PC-3 (cell line): Measurements from ENCODE around the gene VSIG8. TPM values are rescaled to one million over a fixed set of nuclear protein-coding genes. Genes with fewer than 3 reads are reported as not detected.
A peak's percentile ranks its signal among the peaks of the same experiment; 100 is the strongest.
"Not testable (repeated sequence)": the region's sequence is repeated elsewhere in the genome, so short reads cannot be mapped to it uniquely, and the experiment has no call there.

Source experiments
- ATAC-seq: fragments of 200-7000 bp; cut with Tn5 transposase; 2 replicates; pipeline ENCODE4 v1.9.1; 2020; ENCODE audit warnings: mild to moderate bottlenecking, moderate library complexity
- BruUV-seq: library from RNA; stranded (reverse); fragments of 400-500 nt; replicated peaks from 2 replicates; lab custom pipeline; 2021; lab: Mats Ljungman, UMichigan
- CTCF ChIA-PET: fragments of 300-600 bp; sonication (Branson Sonifier 250); formaldehyde crosslinking; loops from one replicate; lab custom pipeline; 2022; ENCODE audit warnings: antibody characterized with exemption; lab: Charles Lee
- POLR2A ChIA-PET: fragments of 300-600 bp; sonication (Branson Sonifier 250); formaldehyde crosslinking; loops from one replicate; lab custom pipeline; 2022; ENCODE audit warnings: antibody characterized with exemption; ENCODE audit not compliant: unreplicated experiment; lab: Charles Lee
- DNase-seq: peaks from one replicate; pipeline ENCODE4 v3.0.0-alpha.2; 2015
- H2AFZ ChIP-seq: fragments of 300-600 bp; sonication (generic); 2 replicates; pipeline ENCODE4 v1.6.0; 2016; ENCODE audit warnings: antibody characterized with exemption, low read length
- H3F3A ChIP-seq: fragments of 300-600 bp; sonication (generic); one replicate; pipeline ENCODE4 v1.6.0; 2017; ENCODE audit warnings: antibody characterized with exemption, low read length, control low read depth, mild to moderate bottlenecking; ENCODE audit not compliant: unreplicated experiment
- H3K27ac ChIP-seq: fragments of 300-600 bp; sonication (generic); 2 replicates; pipeline ENCODE4 v1.5.1; 2016; ENCODE audit warnings: mild to moderate bottlenecking, low read length
- H3K27me3 ChIP-seq: fragments of 300-600 bp; sonication (generic); 2 replicates; pipeline ENCODE4 v1.6.1; 2016; ENCODE audit warnings: low read length, mixed read lengths
- H3K36me3 ChIP-seq: fragments of 300-600 bp; sonication (generic); 2 replicates; pipeline ENCODE4 v1.6.1; 2016; ENCODE audit warnings: low read depth, mixed run types, low read length, mixed read lengths
- H3K4me1 ChIP-seq: fragments of 300-600 bp; sonication (generic); 2 replicates; pipeline ENCODE4 v1.5.1; 2016; ENCODE audit warnings: low read length; ENCODE audit not compliant: insufficient read depth
- H3K4me2 ChIP-seq: fragments of 300-600 bp; sonication (generic); 2 replicates; pipeline ENCODE4 v1.6.0; 2016; ENCODE audit warnings: low read length
- H3K4me3 ChIP-seq: fragments of 300-600 bp; sonication (generic); 2 replicates; pipeline ENCODE4 v1.5.1; 2016; ENCODE audit warnings: mild to moderate bottlenecking, low read length, mixed read lengths
- H3K79me2 ChIP-seq: fragments of 300-600 bp; sonication (generic); 2 replicates; pipeline ENCODE4 v1.6.1; 2017; ENCODE audit warnings: low read length, mixed read lengths
- H3K9ac ChIP-seq: fragments of 300-600 bp; sonication (generic); 2 replicates; pipeline ENCODE4 v1.6.0; 2016; ENCODE audit warnings: mild to moderate bottlenecking, low read length
- H3K9me2 ChIP-seq: fragments of 300-600 bp; sonication (generic); replicated peaks from 2 replicates; pipeline ENCODE4 v1.6.1; 2016; ENCODE audit warnings: mixed run types, low read length, mixed read lengths
- H3K9me3 ChIP-seq: fragments of 300-600 bp; sonication (generic); 2 replicates; pipeline ENCODE4 v1.6.1; 2016; ENCODE audit warnings: low read length, mixed read lengths
- H4K20me1 ChIP-seq: fragments of 300-600 bp; sonication (generic); 2 replicates; pipeline ENCODE4 v1.6.1; 2016; ENCODE audit warnings: low read length, mixed read lengths
- CTCF ChIP-seq: fragments of 300-600 bp; sonication (generic); conservative IDR thresholded peaks from 2 replicates; pipeline ENCODE4 v1.5.1; 2017; ENCODE audit warnings: antibody characterized with exemption, low read depth, mild to moderate bottlenecking, low read length
- EZH2 ChIP-seq: fragments of 300-600 bp; sonication (generic); IDR thresholded peaks from one replicate; pipeline ENCODE4 v1.6.1; 2017; ENCODE audit warnings: antibody characterized with exemption, mild to moderate bottlenecking, low read length; ENCODE audit not compliant: unreplicated experiment
- EZH2phosphoT487 ChIP-seq: fragments of 300-600 bp; sonication (generic); IDR thresholded peaks from 2 replicates; pipeline ENCODE4 v1.6.1; 2018; ENCODE audit warnings: mild to moderate bottlenecking, antibody characterized with exemption, low read length, borderline replicate concordance
- intact Hi-C: fragments of 100-400 bp; cut with micrococcal nuclease; formaldehyde crosslinking; loops from 2 replicates; pipeline ENCODE4 v1.9.0; 2023
- total RNA-seq: library from RNA; depleted of rRNA; stranded (reverse); fragments of >200 nt; gene quantifications from 2 replicates; pipeline ENCODE4 v1.2.3, GENCODE V29; 2014

The VSIG8 gene
- total RNA-seq, 1 experiment from 2014 or later, result 0.47 TPM

GRCh38 chr1:159902541-159902940 lies 40.1 kb upstream of the VSIG8 start:
- Histone ChIP-seq H3K4me1 (peaks cover 27% of the 10 kb centered on the region), H3K9ac (no peak overlapping the region), H3K9me3 (no peaks in the 10 kb centered on the region), H3K79me2 (no peaks in the 10 kb centered on the region), H3K9me2 (no peaks in the 10 kb centered on the region), H3K27me3 (no peaks in the 10 kb centered on the region), H2AFZ (no peak overlapping the region), H3K4me2 (no peak overlapping the region), H3K4me3 (no peak overlapping the region), H3K27ac (no peak overlapping the region), H3K36me3 (no peaks in the 10 kb centered on the region), H3F3A (no peaks in the 10 kb centered on the region), H4K20me1 (no peaks in the 10 kb centered on the region)
- ChIA-PET POLR2A (no interaction called here), CTCF (interaction anchor here (0.7 kb wide), 1 partner anchor 99 kb away, joined by 5 read pairs; no protein-coding TSS in a partner anchor)
- intact Hi-C loops, result no loop called here
- TF ChIP-seq CTCF (no peak), EZH2 (no peak), EZH2phosphoT487 (no peak)
- ATAC-seq, result no peak
- no peak for DNase-seq
- BruUV-seq, result no TSS peak

GRCh38 chr1:159900755-159901360 lies 38.4 kb upstream of the VSIG8 start:
- Histone ChIP-seq H3K4me3 (peak overlapping the region; percentile 56; the same call in 1 of the 2 replicates), H3K79me2 (no peaks in the 10 kb centered on the region), H3K27ac (peak overlapping the region; percentile 91), H4K20me1 (no peaks in the 10 kb centered on the region), H3K9me3 (no peaks in the 10 kb centered on the region), H2AFZ (no peak overlapping the region), H3K9me2 (no peaks in the 10 kb centered on the region), H3K4me2 (peak overlapping the region; percentile 81), H3K36me3 (no peaks in the 10 kb centered on the region), H3K27me3 (no peaks in the 10 kb centered on the region), H3K4me1 (peaks cover 20% of the 10 kb centered on the region), H3F3A (no peaks in the 10 kb centered on the region), H3K9ac (peak overlapping the region; percentile 14; the same call in 1 of the 2 replicates)
- BruUV-seq, result no TSS peak
- ATAC-seq, result no peak; the same call in 1 of the 2 replicates
- no peak for TF ChIP-seq CTCF
- no peak for TF ChIP-seq EZH2phosphoT487
- no peak for TF ChIP-seq EZH2
- no peak for DNase-seq
- ChIA-PET CTCF (interaction anchor here (0.6 to 1.3 kb wide), 2 partner anchors 21 to 107 kb away, joined by 3 to 5 read pairs; no protein-coding TSS in a partner anchor), POLR2A (no interaction called here)
- intact Hi-C loops, result no loop called here

- H3K4me1 ChIP-seq, result peaks cover 20% of the 10 kb centered on the region
- no peaks in the 10 kb centered on the region for H3K79me2 ChIP-seq
- no peaks in the 10 kb centered on the region for H3K36me3 ChIP-seq
- H3F3A ChIP-seq, result no peaks in the 10 kb centered on the region
- TSS peak; percentile 90 for BruUV-seq
- peak within 1 kb of the TSS; percentile 91 for H3K27ac ChIP-seq
- POLR2A ChIA-PET, result interaction anchor here (0.5 to 0.7 kb wide), 3 partner anchors 9 to 50 kb away, joined by 3 to 9 read pairs (median 4); no protein-coding TSS in a partner anchor
- H2AFZ ChIP-seq, result peak within 1 kb of the TSS; percentile 61
- H3K4me2 ChIP-seq, result peak within 1 kb of the TSS; percentile 81
- intact Hi-C loops, result no loop called here
- peak within 1 kb of the TSS; percentile 63 for H3K9ac ChIP-seq
- CTCF ChIA-PET, result interaction anchor here (0.6 to 1.3 kb wide), 2 partner anchors 20 to 108 kb away, joined by 3 to 5 read pairs; no protein-coding TSS in a partner anchor
- H3K4me3 ChIP-seq, result peak within 1 kb of the TSS; percentile 56
- TF ChIP-seq EZH2 (no peak), CTCF (no peak), EZH2phosphoT487 (no peak)
- H3K9me3 ChIP-seq, result no peaks in the 10 kb centered on the region
- H3K9me2 ChIP-seq, result no peaks in the 10 kb centered on the region
- DNase-seq (peak; percentile 97), ATAC-seq (peak; percentile 83)
- H3K27me3 ChIP-seq, result no peaks in the 10 kb centered on the region
- H4K20me1 ChIP-seq, result no peaks in the 10 kb centered on the region
These were observed 37.7 kb upstream of the VSIG8 start, which contains the start of gene CFAP45 for GRCh38 chr1:159900086-159900680. Gene CFAP45 (minus strand): TSS chr1:159900165. CDS start chr1:159900098, 67 bp downstream.

- H3K27me3 ChIP-seq, ATAC-seq, H4K20me1 ChIP-seq, H2AFZ ChIP-seq, CTCF ChIA-PET, DNase-seq, H3K9me2 ChIP-seq, H3F3A ChIP-seq, H3K9me3 ChIP-seq, intact Hi-C loops, H3K36me3 ChIP-seq, H3K79me2 ChIP-seq, BruUV-seq: not testable (repeated sequence)
- Histone ChIP-seq H3K4me1 (peaks cover 20% of the 10 kb centered on the region), H3K4me2 (peak overlapping the region; percentile 81), H3K9ac (peak overlapping the region; percentile 63), H3K4me3 (peak overlapping the region; percentile 56; the same call in 1 of the 2 replicates), H3K27ac (peak overlapping the region; percentile 91)
- POLR2A ChIA-PET, result interaction anchor here (0.5 to 0.7 kb wide), 3 partner anchors 8 to 49 kb away, joined by 3 to 9 read pairs (median 4); no protein-coding TSS in a partner anchor
These were observed 37.2 kb upstream of the VSIG8 start for GRCh38 chr1:159899634-159900033.
